ENCODE data around the gene IL32. TPM values are rescaled to one million over a fixed set of nuclear protein-coding genes. Genes with fewer than 3 reads are reported as not detected.
A peak's percentile ranks its signal among the peaks of the same experiment; 100 is the strongest.

IL32 gene
- total and polyA plus RNA-seq, 9 of the 15 experiments (the other 6 are each of a cell fraction or from before 2014, with no cell fraction given), result 0.21 to 2.2 (median 0.37) TPM; not detected in 3

DNA sequence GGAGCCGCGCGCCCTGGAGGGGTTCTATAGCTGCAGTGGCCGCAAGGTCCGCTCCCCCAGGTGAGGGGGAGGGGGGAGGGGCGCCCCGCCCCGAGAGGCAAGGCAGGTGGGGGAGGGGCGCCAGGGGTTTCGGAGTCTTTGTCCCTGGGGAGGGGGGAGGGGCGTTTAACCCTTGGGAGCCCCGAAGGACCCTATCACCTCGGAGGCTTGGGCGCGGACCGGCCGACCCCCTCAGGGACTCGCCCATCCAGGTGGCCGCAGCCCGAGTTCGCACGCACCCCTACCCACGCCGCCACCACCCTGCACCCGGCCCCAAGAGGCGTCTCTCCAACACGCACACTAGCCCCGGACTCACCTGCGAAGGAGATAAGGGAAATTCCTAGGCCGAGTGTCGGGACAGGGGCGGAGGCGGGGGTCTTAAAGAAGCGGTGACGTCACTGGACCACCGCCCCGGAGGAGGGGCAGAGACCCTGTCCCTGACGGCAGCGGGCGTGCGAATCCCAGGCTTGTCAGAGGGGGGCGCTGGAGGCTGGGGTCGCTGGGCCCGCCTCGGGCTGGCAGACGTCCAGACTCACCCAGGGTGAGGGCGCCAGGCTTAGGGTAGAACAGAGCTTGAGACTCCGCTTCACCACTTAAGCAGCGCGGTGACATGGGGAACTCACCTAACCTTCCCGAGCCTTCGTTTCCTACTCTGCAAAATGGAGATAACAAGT, 47.5 kb upstream of the IL32 start, which contains the start of gene CLDN6 (continued):
- TF ChIP-seq, protein P1, sequence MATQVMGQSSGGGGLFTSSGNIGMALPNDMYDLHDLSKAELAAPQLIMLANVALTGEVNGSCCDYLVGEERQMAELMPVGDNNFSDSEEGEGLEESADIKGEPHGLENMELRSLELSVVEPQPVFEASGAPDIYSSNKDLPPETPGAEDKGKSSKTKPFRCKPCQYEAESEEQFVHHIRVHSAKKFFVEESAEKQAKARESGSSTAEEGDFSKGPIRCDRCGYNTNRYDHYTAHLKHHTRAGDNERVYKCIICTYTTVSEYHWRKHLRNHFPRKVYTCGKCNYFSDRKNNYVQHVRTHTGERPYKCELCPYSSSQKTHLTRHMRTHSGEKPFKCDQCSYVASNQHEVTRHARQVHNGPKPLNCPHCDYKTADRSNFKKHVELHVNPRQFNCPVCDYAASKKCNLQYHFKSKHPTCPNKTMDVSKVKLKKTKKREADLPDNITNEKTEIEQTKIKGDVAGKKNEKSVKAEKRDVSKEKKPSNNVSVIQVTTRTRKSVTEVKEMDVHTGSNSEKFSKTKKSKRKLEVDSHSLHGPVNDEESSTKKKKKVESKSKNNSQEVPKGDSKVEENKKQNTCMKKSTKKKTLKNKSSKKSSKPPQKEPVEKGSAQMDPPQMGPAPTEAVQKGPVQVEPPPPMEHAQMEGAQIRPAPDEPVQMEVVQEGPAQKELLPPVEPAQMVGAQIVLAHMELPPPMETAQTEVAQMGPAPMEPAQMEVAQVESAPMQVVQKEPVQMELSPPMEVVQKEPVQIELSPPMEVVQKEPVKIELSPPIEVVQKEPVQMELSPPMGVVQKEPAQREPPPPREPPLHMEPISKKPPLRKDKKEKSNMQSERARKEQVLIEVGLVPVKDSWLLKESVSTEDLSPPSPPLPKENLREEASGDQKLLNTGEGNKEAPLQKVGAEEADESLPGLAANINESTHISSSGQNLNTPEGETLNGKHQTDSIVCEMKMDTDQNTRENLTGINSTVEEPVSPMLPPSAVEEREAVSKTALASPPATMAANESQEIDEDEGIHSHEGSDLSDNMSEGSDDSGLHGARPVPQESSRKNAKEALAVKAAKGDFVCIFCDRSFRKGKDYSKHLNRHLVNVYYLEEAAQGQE (IDR thresholded peaks at IDR 0.05; ENCODE audit: borderline replicate concordance), result peak; percentile 29; the same call in 1 of the 2 replicates
- TF ChIP-seq, protein P1 (CRISPR knock-in tag; IDR thresholded peaks at IDR 0.05; ENCODE audit: low read depth), result no peak
- TF ChIP-seq ZNF785 (CRISPR knock-in tag; IDR thresholded peaks at IDR 0.05) (no peak), ZNF77 (CRISPR knock-in tag; IDR thresholded peaks at IDR 0.05) (no peak)
